A673 (cell line): ENCODE results near the gene CMPK2.

Experiments used
- EZH2 ChIP-seq: fragments of 200-600 bp; sonication (generic); IDR thresholded peaks from 2 replicates; pipeline ENCODE4 v1.6.1; 2017; ENCODE audit warnings: borderline replicate concordance, low read depth, mild to moderate bottlenecking, mixed read lengths, antibody characterized with exemption, low read length; ENCODE audit not compliant: poor library complexity, severe bottlenecking
- TF ChIP-seq, protein P1 (sequence below): fragments of 300-800, 200-600 bp; sonication (generic); conservative IDR thresholded peaks from 2 replicates; pipeline ENCODE4 v1.5.1; 2017; ENCODE audit warnings: low read depth, mild to moderate bottlenecking, antibody characterized with exemption, low read length, moderate library complexity, mixed read lengths

DNA sequence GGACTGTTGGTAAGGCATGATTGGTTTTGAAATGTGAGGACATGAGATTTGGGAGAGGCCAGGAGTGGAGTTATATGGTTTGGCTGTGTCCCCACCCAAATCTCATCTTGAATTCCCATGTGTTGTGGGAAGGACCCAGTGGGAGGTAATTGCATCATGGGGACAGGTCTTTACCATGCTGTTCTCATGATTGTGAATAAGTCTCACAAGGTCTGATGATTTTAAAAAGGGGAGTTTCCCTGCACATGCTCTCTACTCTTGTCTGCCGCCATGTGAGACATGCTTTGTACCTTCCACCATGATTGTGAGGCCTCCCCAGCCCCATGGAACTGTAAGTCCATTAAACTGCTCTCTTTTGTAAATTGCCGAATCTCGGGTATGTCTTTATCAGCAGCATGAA lies 5.4 kb downstream of the CMPK2 start:
- TF ChIP-seq, protein P1, sequence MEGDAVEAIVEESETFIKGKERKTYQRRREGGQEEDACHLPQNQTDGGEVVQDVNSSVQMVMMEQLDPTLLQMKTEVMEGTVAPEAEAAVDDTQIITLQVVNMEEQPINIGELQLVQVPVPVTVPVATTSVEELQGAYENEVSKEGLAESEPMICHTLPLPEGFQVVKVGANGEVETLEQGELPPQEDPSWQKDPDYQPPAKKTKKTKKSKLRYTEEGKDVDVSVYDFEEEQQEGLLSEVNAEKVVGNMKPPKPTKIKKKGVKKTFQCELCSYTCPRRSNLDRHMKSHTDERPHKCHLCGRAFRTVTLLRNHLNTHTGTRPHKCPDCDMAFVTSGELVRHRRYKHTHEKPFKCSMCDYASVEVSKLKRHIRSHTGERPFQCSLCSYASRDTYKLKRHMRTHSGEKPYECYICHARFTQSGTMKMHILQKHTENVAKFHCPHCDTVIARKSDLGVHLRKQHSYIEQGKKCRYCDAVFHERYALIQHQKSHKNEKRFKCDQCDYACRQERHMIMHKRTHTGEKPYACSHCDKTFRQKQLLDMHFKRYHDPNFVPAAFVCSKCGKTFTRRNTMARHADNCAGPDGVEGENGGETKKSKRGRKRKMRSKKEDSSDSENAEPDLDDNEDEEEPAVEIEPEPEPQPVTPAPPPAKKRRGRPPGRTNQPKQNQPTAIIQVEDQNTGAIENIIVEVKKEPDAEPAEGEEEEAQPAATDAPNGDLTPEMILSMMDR: no peak
- no peak for TF ChIP-seq EZH2
